Prostate gland (tissue), 2 donors: ENCODE measurements around the gene GABRG3.

ENCODE experiments used
- CTCF ChIP-seq, 4 experiments: fragments of 200-600 bp in 2 of 4; fragments of 450-650 bp in 2 of 4; sonication (generic) in 2 of 4; IDR thresholded peaks; 1 replicate in 3 of 4; 2 replicates in 1 of 4; pipeline ENCODE4 v1.5.1; 2016 to 2019; ENCODE audit warnings: antibody characterized with exemption in 4 of 4, mild to moderate bottlenecking in 2 of 4, moderate library complexity in 2 of 4
- POLR2AphosphoS5 ChIP-seq: sonication (generic); formaldehyde crosslinking; IDR thresholded peaks from one replicate; pipeline ENCODE4 v1.6.1; 2017; ENCODE audit warnings: antibody characterized with exemption

- TF ChIP-seq POLR2AphosphoS5 = no peak
- no peak for TF ChIP-seq CTCF (IDR thresholded peaks at IDR 0.05)
Observed at GRCh38 chr15:27414168-27414870, 443.3 kb downstream of the GABRG3 start.
